Esophagus squamous epithelium (tissue), 5 donors: Measurements from ENCODE around the gene ARHGAP26. TPM values are rescaled to one million over a fixed set of nuclear protein-coding genes. Genes with fewer than 3 reads are reported as not detected.

Experiments used
- DNase-seq: peaks from one replicate; lab custom pipeline; 2025; lab: John Stamatoyannopoulos, UW
- H3K27ac ChIP-seq, 4 donors: fragments of 200-600 bp; sonication (generic); one replicate each; pipeline ENCODE4 v1.5.1; 2016 to 2019; ENCODE audit warnings: mild to moderate bottlenecking in 1 of 4
- H3K27me3 ChIP-seq, 4 donors: fragments of 200-600 bp; sonication (generic); 1 replicate in 3 of 4; 2 replicates in 1 of 4; pipeline versions ENCODE4 v1.5.1 to v1.6.0; 2017 to 2021; ENCODE audit warnings: antibody characterized with exemption in 1 of 4
- H3K36me3 ChIP-seq, 3 donors: fragments of 200-600 bp; sonication (generic); one replicate each; pipeline ENCODE4 v1.5.1; 2016 to 2019
- H3K4me1 ChIP-seq, 3 donors: fragments of 200-600 bp; sonication (generic); one replicate each; pipeline ENCODE4 v1.5.1; 2017 to 2019
- H3K4me3 ChIP-seq, 4 donors: fragments of 200-600 bp; sonication (generic); 1 replicate in 3 of 4; 2 replicates in 1 of 4; pipeline ENCODE4 v1.5.1; 2016 to 2019; ENCODE audit warnings: mild to moderate bottlenecking in 2 of 4, moderate library complexity in 1 of 4
- H3K9me3 ChIP-seq, 3 donors: fragments of 200-600 bp; sonication (generic); one replicate each; pipeline ENCODE4 v1.5.1; 2016 to 2019
- POLR2A ChIP-seq, 4 donors: fragments of 450-650 bp; IDR thresholded peaks; one replicate each; pipeline ENCODE4 v1.6.1; 2017; ENCODE audit warnings: antibody characterized with exemption in 4 of 4, mild to moderate bottlenecking in 4 of 4, moderate library complexity in 3 of 4
- WGBS, 2 donors: methylation state at CpG; one replicate each; pipeline ENCODE4 v1.1.5; 2018; 5-methylcytosine and 5-hydroxymethylcytosine counted together
- intact Hi-C: fragments of 100-400 bp; cut with DNase I; formaldehyde crosslinking; loops from one replicate; pipeline ENCODE4 v1.15.0; 2022
- total RNA-seq, 4 donors: library from RNA; depleted of rRNA; stranded (reverse); fragments of >200 nt; gene quantifications; one replicate each; pipeline ENCODE4 v1.1.0, GENCODE V29; 2016
- TF ChIP-seq, protein P1 (sequence below), 6 experiments: fragments of 450-650 bp in 4 of 6; fragments of 200-600 bp in 2 of 6; sonication (generic) in 2 of 6; IDR thresholded peaks; one replicate each; pipeline ENCODE4 v1.5.1; 2016 to 2019; ENCODE audit warnings: antibody characterized with exemption in 6 of 6, mild to moderate bottlenecking in 4 of 6, moderate library complexity in 4 of 6
- donor health status: DM: yes; HTN: yes; CAD: no.

Gene ARHGAP26
- total RNA-seq, 4 donors from 2014 or later = 4.4 to 18.7 (median 15.4) TPM

DNA sequence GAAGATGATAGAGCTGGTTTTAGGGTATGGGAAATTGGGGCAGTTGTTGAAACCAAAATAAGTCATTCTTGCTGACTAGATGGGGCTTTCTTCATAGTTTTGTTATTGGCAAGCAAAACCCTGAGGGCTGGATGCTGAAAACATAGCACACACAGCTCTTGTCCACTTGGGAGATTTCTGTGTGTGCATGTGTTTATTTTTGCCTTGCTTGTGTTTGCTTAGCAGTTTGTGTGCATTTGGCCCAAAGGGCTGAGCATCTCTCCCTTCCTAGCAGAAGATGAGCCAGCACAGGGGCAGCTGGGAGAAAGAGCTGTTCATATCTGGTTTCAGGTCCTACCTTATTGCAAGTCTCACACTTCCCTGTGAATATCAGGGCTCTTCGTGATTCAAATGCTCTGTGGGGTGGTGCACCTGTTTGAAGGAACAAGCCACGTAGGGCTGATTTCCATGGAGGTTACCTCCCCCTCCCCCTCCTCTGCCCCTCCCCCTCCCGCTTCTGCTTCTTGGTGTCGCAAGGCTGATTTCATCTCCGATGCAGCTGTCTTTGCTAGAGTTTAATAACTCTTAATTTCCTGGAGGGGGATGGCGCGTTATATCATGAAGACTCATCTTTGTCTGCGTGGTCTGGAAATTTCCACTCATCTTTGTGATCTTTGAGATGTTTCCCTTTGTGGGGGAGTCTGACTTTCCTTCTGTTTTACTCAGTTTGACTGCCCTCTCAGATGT, 296.5 kb downstream of the ARHGAP26 start:
- Histone ChIP-seq H3K27ac (peak overlapping the region in 3 of 4 donors; percentile 63 to 75 (median 64)), H3K36me3 (peaks cover 0 to 9% (median 0%) of the 10 kb centered on the region in 3 donors), H3K9me3 (no peaks in the 10 kb centered on the region), H3K4me1 (peaks cover 24 to 59% (median 32%) of the 10 kb centered on the region in 3 donors), H3K4me3 (no peak overlapping the region), H3K27me3 (no peaks in the 10 kb centered on the region)
- TF ChIP-seq, protein P1, sequence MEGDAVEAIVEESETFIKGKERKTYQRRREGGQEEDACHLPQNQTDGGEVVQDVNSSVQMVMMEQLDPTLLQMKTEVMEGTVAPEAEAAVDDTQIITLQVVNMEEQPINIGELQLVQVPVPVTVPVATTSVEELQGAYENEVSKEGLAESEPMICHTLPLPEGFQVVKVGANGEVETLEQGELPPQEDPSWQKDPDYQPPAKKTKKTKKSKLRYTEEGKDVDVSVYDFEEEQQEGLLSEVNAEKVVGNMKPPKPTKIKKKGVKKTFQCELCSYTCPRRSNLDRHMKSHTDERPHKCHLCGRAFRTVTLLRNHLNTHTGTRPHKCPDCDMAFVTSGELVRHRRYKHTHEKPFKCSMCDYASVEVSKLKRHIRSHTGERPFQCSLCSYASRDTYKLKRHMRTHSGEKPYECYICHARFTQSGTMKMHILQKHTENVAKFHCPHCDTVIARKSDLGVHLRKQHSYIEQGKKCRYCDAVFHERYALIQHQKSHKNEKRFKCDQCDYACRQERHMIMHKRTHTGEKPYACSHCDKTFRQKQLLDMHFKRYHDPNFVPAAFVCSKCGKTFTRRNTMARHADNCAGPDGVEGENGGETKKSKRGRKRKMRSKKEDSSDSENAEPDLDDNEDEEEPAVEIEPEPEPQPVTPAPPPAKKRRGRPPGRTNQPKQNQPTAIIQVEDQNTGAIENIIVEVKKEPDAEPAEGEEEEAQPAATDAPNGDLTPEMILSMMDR (IDR thresholded peaks at IDR 0.05) = no peak
- no peak for TF ChIP-seq POLR2A (IDR thresholded peaks at IDR 0.05)
- DNase-seq = no peak
- 49 to 77% methylated on average over 8 of the region's 8 CpGs for WGBS, 2 donors
- intact Hi-C loops = no loop called here

DNA sequence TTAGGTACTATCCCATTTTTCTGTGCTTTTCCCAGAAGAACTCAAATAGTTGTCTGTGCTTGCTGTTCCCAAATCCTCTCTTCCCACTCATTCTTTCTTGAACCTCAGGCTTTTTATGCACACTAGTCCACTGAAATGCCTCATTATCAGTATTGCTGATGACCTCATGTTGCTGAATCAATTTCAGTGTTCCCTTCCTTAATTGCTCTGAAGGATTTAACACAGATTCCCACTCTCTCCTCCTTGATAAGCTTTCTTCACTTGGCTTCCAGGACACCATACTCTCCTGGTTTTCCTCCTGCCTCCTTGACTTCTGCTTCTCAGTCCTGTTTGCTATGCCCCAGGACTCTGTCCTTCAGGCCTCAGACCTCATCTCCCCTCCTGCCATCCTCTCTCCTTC, 298.5 kb downstream of the ARHGAP26 start:
- DNase-seq = no peak
- intact Hi-C loops = no loop called here
- Histone ChIP-seq H3K27ac (no peak overlapping the region), H3K4me3 (no peak overlapping the region), H3K4me1 (peaks cover 13 to 39% (median 22%) of the 10 kb centered on the region in 3 donors), H3K9me3 (no peaks in the 10 kb centered on the region), H3K36me3 (peaks cover 0 to 10% (median 0%) of the 10 kb centered on the region in 3 donors), H3K27me3 (no peaks in the 10 kb centered on the region)
- TF ChIP-seq POLR2A (IDR thresholded peaks at IDR 0.05) = no peak
- TF ChIP-seq, protein P1 (IDR thresholded peaks at IDR 0.05) = no peak

DNA sequence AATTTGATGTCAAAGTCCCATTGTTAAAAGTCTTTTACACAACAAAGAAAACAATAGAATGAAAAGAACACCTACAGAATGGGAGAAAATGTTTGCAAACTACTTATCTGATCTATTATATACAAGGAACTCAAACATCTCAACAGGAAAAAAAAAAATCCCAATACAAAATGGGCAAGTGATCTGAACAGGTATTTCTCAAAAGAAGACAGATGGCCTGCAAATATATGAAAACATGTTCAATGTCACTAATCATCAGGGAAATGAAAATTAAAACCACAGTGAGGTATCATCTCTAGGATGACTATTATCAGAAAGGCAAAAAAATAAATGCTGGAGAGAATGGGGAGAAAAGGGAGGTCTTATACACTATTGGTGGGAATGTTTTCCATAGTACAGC, 301.8 kb downstream of the ARHGAP26 start:
- intact Hi-C loops = no loop called here
- Histone ChIP-seq H3K4me3 (no peak overlapping the region), H3K27me3 (no peaks in the 10 kb centered on the region), H3K36me3 (peaks cover 0 to 10% (median 0%) of the 10 kb centered on the region in 3 donors), H3K4me1 (peaks cover 0 to 8% (median 0%) of the 10 kb centered on the region in 3 donors), H3K9me3 (no peaks in the 10 kb centered on the region), H3K27ac (no peak overlapping the region)
- no peak for TF ChIP-seq POLR2A (IDR thresholded peaks at IDR 0.05)
- TF ChIP-seq, protein P1 (IDR thresholded peaks at IDR 0.05) = no peak
- no peak for DNase-seq

- TF ChIP-seq, protein P1 (IDR thresholded peaks at IDR 0.05) = no peak
- TF ChIP-seq POLR2A (IDR thresholded peaks at IDR 0.05) = no peak
- peaks cover 0 to 10% (median 0%) of the 10 kb centered on the region in 3 donors for H3K36me3 ChIP-seq
- intact Hi-C loops = no loop called here
Observed at GRCh38 chr5:143072734-143073133, 302.6 kb downstream of the ARHGAP26 start.

DNA sequence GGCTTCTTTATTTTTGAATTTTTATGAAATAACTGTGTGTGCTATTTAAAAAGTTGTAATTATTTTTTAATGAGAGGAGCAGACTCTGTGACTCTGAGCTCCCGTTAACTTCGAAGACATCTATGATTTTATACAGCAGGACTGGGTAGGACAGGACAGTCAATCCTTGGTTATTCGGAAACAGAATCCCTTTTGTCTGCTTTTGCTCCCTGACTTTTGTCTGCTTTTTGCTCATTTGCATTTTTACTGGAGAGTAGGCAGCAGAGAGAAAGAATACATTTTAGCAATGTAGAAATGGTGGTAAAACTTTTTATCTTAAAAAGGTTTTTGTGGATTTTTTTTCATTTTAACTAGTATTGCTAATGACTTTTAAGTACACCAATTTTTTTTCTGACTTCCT, 303.6 kb downstream of the ARHGAP26 start:
- WGBS, 2 donors = 87 to 88% methylated on average over 3 of the region's 3 CpGs
- peaks cover 0 to 2% (median 0%) of the 10 kb centered on the region in 3 donors for H3K4me1 ChIP-seq
- no peak overlapping the region for H3K4me3 ChIP-seq
- no peaks in the 10 kb centered on the region for H3K27me3 ChIP-seq
- intact Hi-C loops = no loop called here
- H3K36me3 ChIP-seq = peaks cover 0 to 10% (median 0%) of the 10 kb centered on the region in 3 donors
- H3K9me3 ChIP-seq = no peaks in the 10 kb centered on the region
- TF ChIP-seq POLR2A (IDR thresholded peaks at IDR 0.05) = no peak
- TF ChIP-seq, protein P1 (IDR thresholded peaks at IDR 0.05) = no peak
- no peak for DNase-seq
- no peak overlapping the region for H3K27ac ChIP-seq

More at GRCh38 chr5:143072734-143073133, 302.6 kb downstream of the ARHGAP26 start:
- no peak for DNase-seq
- Histone ChIP-seq H3K4me1 (no peaks in the 10 kb centered on the region), H3K27ac (no peak overlapping the region), H3K4me3 (no peak overlapping the region), H3K27me3 (no peaks in the 10 kb centered on the region), H3K9me3 (no peaks in the 10 kb centered on the region)
